Vagina (tissue), 2 donors: ENCODE results near the gene MEI1.
"Not testable (repeated sequence)": the region's sequence is repeated elsewhere in the genome, so short reads cannot be mapped to it uniquely, and the experiment has no call there.

Source experiments
- POLR2A ChIP-seq, 2 donors: fragments of 450-650 bp; IDR thresholded peaks; one replicate each; pipeline ENCODE4 v1.6.1; 2017; ENCODE audit warnings: antibody characterized with exemption in 2 of 2, mild to moderate bottlenecking in 2 of 2, moderate library complexity in 2 of 2
- POLR2AphosphoS5 ChIP-seq, 2 donors: sonication (generic); formaldehyde crosslinking; IDR thresholded peaks; one replicate each; pipeline ENCODE4 v1.9.0; 2017; ENCODE audit warnings: antibody characterized with exemption in 2 of 2, mild to moderate bottlenecking in 2 of 2, low read depth in 1 of 2; ENCODE audit not compliant: insufficient read depth in 1 of 2
- TF ChIP-seq, protein P1 (sequence below), 3 experiments: fragments of 450-650 bp in 2 of 3; fragments of 200-600 bp in 1 of 3; sonication (generic) in 1 of 3; IDR thresholded peaks; one replicate each; pipeline ENCODE4 v1.5.1; 2017 to 2019; ENCODE audit warnings: antibody characterized with exemption in 3 of 3, mild to moderate bottlenecking in 2 of 3, moderate library complexity in 2 of 3

DNA sequence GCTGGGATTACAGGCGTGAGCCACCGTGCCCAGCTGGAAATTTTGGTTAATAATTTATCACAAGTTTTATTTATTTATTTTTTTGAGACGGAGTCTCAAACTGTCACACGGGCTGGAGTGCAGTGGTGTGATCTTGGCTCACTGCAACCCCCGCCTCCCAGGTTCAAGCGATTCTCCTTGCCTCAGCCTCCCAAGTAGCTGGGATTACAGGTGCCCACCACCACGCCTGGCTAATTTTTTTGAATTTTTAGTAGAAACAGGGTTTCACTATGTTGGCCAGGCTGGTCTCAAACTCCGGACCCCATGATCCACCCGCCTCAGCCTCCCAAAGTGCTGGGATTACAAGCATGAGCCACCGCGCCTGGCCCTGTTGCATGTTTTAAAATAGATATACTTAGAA lies 12.4 kb upstream of the MEI1 start:
- TF ChIP-seq, protein P1, sequence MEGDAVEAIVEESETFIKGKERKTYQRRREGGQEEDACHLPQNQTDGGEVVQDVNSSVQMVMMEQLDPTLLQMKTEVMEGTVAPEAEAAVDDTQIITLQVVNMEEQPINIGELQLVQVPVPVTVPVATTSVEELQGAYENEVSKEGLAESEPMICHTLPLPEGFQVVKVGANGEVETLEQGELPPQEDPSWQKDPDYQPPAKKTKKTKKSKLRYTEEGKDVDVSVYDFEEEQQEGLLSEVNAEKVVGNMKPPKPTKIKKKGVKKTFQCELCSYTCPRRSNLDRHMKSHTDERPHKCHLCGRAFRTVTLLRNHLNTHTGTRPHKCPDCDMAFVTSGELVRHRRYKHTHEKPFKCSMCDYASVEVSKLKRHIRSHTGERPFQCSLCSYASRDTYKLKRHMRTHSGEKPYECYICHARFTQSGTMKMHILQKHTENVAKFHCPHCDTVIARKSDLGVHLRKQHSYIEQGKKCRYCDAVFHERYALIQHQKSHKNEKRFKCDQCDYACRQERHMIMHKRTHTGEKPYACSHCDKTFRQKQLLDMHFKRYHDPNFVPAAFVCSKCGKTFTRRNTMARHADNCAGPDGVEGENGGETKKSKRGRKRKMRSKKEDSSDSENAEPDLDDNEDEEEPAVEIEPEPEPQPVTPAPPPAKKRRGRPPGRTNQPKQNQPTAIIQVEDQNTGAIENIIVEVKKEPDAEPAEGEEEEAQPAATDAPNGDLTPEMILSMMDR (IDR thresholded peaks at IDR 0.05): not testable (repeated sequence)
- not testable (repeated sequence) for TF ChIP-seq POLR2A (IDR thresholded peaks at IDR 0.05); POLR2AphosphoS5 (IDR thresholded peaks at IDR 0.05; ENCODE audit: insufficient read depth in 1 of 2, low read depth in 1 of 2)
